Parietal lobe (tissue), 2 donors: ENCODE measurements around the gene RUFY1. TPM values are rescaled to one million over a fixed set of nuclear protein-coding genes. Genes with fewer than 3 reads are reported as not detected.

Experiments used
- small RNA-seq: library from RNA; depleted of rRNA; stranded (forward); fragments of <200 nt; gene quantifications from one replicate; pipeline ENCODE3, GENCODE V24; 2014; ENCODE audit warnings: low replicate concordance
- total RNA-seq: library from RNA; depleted of rRNA; stranded (reverse); fragments of >200 nt; gene quantifications from one replicate; pipeline ENCODE4 v1.2.3, GENCODE V29; 2014

The RUFY1 gene
- 41.3 TPM for total RNA-seq

GRCh38 chr5:179550511-179551342 is at the start of gene RUFY1:
RUFY1 (plus strand) TSS chr5:179550554; CDS start chr5:179550570, 16 bp downstream.

GRCh38 chr5:179623003-179623905 is 72.9 kb downstream of the RUFY1 start, which contains the start of gene HNRNPH1:
HNRNPH1 (minus strand) TSS chr5:179623671; CDS start chr5:179623133, 538 bp downstream.

Small RNAs within 50 kb of the gene (small RNA-seq; reads per million reads assigned to genes)
- gene AC136628.3 (not detected), gene RF00017 (not detected)

Other genes starting within 250 kb of the RUFY1 start
- 1.9 TPM for gene ADAMTS2, start 205.1 kb upstream of the RUFY1 start, total RNA-seq
- 1,281 TPM for gene HNRNPH1, start 73.1 kb downstream of the RUFY1 start, total RNA-seq
- gene CBY3, start 130.5 kb downstream of the RUFY1 start, total RNA-seq, result not detected
- 268 TPM for gene CANX, start 148.4 kb downstream of the RUFY1 start, total RNA-seq
- gene MAML1, start 182.3 kb downstream of the RUFY1 start, total RNA-seq, result 34.4 TPM
- gene LTC4S, start 243.4 kb downstream of the RUFY1 start, total RNA-seq, result 6.9 TPM